SK-N-SH treated with all-trans-retinoic acid at 6 μM for 48 hours (cell line): Measurements from ENCODE around the gene FUT1.
A peak's percentile ranks its signal among the peaks of the same experiment; 100 is the strongest.

ENCODE experiments used
- ATAC-seq: fragments of 200-7000 bp; cut with Tn5 transposase; 3 replicates; pipeline ENCODE4 v1.9.1; 2020; ENCODE audit warnings: mild to moderate bottlenecking, moderate library complexity
- BACH2 ChIP-seq: fragments of 250-450 bp; sonication (Bioruptor Pico); IDR thresholded peaks from 2 replicates; pipeline ENCODE4 v1.9.0; 2021; ENCODE audit warnings: mild to moderate bottlenecking, borderline replicate concordance
- CSDC2 ChIP-seq: fragments of 250-450 bp; sonication (Bioruptor Pico); IDR thresholded peaks from 2 replicates; pipeline ENCODE4 v1.5.0; 2020; ENCODE audit warnings: mild to moderate bottlenecking, moderate library complexity
- ESRRG ChIP-seq: fragments of 250-450 bp; sonication (Bioruptor Pico); IDR thresholded peaks from 2 replicates; pipeline ENCODE4 v1.6.1; 2021; ENCODE audit warnings: mild to moderate bottlenecking
- GLIS3 ChIP-seq: fragments of 250-450 bp; sonication (Bioruptor Pico); IDR thresholded peaks from 2 replicates; pipeline ENCODE4 v1.5.0; 2020; ENCODE audit warnings: mild to moderate bottlenecking, moderate library complexity
- ISL1 ChIP-seq: fragments of 250-450 bp; sonication (Bioruptor Pico); IDR thresholded peaks from 2 replicates; pipeline ENCODE4 v2.1.2; 2022; ENCODE audit warnings: mild to moderate bottlenecking, moderate library complexity
- OSR1 ChIP-seq: fragments of 250-450 bp; sonication (Bioruptor Pico); IDR thresholded peaks from 2 replicates; pipeline ENCODE4 v1.8.0; 2022; ENCODE audit warnings: moderate library complexity, mild to moderate bottlenecking, inconsistent platforms
- PPARA ChIP-seq: fragments of 250-450 bp; sonication (Bioruptor Pico); IDR thresholded peaks from 2 replicates; pipeline ENCODE4 v1.5.0; 2020; ENCODE audit warnings: mild to moderate bottlenecking, borderline replicate concordance
- RARB ChIP-seq: fragments of 250-450 bp; sonication (Bioruptor Pico); IDR thresholded peaks from 2 replicates; pipeline ENCODE4 v1.8.0; 2021; ENCODE audit warnings: mild to moderate bottlenecking, moderate library complexity
- SNAI2 ChIP-seq: fragments of 250-450 bp; sonication (Bioruptor Pico); IDR thresholded peaks from 2 replicates; pipeline ENCODE4 v1.5.0; 2020; ENCODE audit warnings: mild to moderate bottlenecking, moderate library complexity
- TOX ChIP-seq: fragments of 250-450 bp; sonication (Bioruptor Pico); IDR thresholded peaks from 2 replicates; pipeline ENCODE4 v1.8.0; 2021; ENCODE audit warnings: mild to moderate bottlenecking, moderate library complexity, borderline replicate concordance
- ZFP3 ChIP-seq: fragments of 250-450 bp; sonication (Bioruptor Pico); IDR thresholded peaks from 2 replicates; pipeline ENCODE4 v1.5.0; 2020; ENCODE audit warnings: mild to moderate bottlenecking, moderate library complexity
- ZFP30 ChIP-seq: fragments of 450-650 bp; formaldehyde crosslinking; IDR thresholded peaks from 2 replicates; pipeline ENCODE4 v1.5.0; 2022; ENCODE audit warnings: mild to moderate bottlenecking, moderate library complexity
- ZNF565 ChIP-seq: fragments of 450-650 bp; formaldehyde crosslinking; conservative IDR thresholded peaks from 2 replicates; pipeline ENCODE4 v1.5.0; 2020; ENCODE audit warnings: low read depth, mild to moderate bottlenecking, moderate library complexity
- ZNF70 ChIP-seq: fragments of 450-650 bp; formaldehyde crosslinking; IDR thresholded peaks from 2 replicates; pipeline ENCODE4 v1.5.0; 2020; ENCODE audit warnings: mild to moderate bottlenecking, moderate library complexity
- ZNF8 ChIP-seq: fragments of 450-650 bp; formaldehyde crosslinking; IDR thresholded peaks from 2 replicates; pipeline ENCODE4 v1.5.0; 2020; ENCODE audit warnings: mild to moderate bottlenecking, moderate library complexity
- TF ChIP-seq, protein P1 (sequence below): fragments of 250-450 bp; sonication (Bioruptor Pico); IDR thresholded peaks from 2 replicates; pipeline ENCODE4 v1.8.0; 2021; ENCODE audit warnings: low read depth, mild to moderate bottlenecking, moderate library complexity, borderline replicate concordance
- TF ChIP-seq, protein P2 (sequence below): fragments of 250-450 bp; sonication (Bioruptor Pico); IDR thresholded peaks from 2 replicates; pipeline ENCODE4 v1.5.1; 2020; ENCODE audit warnings: low read depth, mild to moderate bottlenecking, moderate library complexity
- TF ChIP-seq, protein P3 (sequence below): fragments of 250-450 bp; sonication (Bioruptor Pico); IDR thresholded peaks from 2 replicates; pipeline ENCODE4 v1.5.0; 2020; ENCODE audit warnings: mild to moderate bottlenecking, moderate library complexity
- TF ChIP-seq, protein P4 (sequence below): fragments of 250-450 bp; sonication (Bioruptor Pico); IDR thresholded peaks from 2 replicates; pipeline ENCODE4 v1.5.1; 2021; ENCODE audit warnings: mild to moderate bottlenecking, moderate library complexity
- TF ChIP-seq, protein P5 (sequence below): fragments of 250-450 bp; sonication (Bioruptor Pico); IDR thresholded peaks from 2 replicates; pipeline ENCODE4 v1.8.0; 2020; ENCODE audit warnings: mild to moderate bottlenecking, moderate library complexity, borderline replicate concordance

Gene FUT1

DNA sequence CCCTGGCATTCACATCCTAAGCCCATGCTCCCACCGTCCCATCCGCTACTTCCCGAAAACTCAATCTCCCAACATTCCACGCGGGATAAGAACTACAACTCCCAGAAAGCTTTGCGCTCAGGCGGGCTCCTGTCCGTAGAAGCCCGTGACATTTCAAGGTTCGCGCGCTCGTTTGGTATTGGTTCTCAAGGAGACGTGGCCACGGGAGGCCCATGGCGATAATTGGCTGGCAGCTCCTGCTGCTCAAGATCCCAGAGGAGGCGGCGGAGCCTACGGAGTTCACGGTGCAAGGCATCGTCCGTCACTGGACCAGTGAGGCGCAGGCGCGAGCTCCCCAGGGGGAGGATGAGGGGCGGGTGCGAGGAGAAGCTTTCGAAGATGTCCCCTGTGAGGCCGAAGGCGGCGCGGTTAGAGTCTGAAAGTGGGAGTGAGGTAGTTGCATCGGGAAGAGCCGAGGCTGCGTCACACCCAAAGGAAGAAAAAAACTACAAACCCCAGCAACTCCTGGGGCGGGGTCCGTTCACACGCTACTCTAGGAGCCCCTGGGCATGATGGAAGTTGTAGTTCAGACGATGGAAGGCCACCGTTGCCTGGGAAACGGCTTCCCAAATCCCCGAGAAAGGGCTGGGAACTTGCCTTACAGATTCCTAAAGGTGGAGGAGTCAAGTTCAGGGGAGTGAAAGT is 31.7 kb downstream of the FUT1 start:
- TF ChIP-seq, protein P1, sequence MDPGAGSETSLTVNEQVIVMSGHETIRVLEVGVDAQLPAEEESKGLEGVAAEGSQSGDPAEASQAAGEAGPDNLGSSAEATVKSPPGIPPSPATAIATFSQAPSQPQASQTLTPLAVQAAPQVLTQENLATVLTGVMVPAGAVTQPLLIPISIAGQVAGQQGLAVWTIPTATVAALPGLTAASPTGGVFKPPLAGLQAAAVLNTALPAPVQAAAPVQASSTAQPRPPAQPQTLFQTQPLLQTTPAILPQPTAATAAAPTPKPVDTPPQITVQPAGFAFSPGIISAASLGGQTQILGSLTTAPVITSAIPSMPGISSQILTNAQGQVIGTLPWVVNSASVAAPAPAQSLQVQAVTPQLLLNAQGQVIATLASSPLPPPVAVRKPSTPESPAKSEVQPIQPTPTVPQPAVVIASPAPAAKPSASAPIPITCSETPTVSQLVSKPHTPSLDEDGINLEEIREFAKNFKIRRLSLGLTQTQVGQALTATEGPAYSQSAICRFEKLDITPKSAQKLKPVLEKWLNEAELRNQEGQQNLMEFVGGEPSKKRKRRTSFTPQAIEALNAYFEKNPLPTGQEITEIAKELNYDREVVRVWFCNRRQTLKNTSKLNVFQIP (CRISPR knock-in tag): no peak
- TF ChIP-seq, protein P2, sequence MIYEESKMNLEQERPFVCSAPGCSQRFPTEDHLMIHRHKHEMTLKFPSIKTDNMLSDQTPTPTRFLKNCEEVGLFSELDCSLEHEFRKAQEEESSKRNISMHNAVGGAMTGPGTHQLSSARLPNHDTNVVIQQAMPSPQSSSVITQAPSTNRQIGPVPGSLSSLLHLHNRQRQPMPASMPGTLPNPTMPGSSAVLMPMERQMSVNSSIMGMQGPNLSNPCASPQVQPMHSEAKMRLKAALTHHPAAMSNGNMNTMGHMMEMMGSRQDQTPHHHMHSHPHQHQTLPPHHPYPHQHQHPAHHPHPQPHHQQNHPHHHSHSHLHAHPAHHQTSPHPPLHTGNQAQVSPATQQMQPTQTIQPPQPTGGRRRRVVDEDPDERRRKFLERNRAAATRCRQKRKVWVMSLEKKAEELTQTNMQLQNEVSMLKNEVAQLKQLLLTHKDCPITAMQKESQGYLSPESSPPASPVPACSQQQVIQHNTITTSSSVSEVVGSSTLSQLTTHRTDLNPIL (CRISPR knock-in tag): no peak
- no peak for TF ChIP-seq ZFP30 (CRISPR knock-in tag)
- TF ChIP-seq, protein P3, sequence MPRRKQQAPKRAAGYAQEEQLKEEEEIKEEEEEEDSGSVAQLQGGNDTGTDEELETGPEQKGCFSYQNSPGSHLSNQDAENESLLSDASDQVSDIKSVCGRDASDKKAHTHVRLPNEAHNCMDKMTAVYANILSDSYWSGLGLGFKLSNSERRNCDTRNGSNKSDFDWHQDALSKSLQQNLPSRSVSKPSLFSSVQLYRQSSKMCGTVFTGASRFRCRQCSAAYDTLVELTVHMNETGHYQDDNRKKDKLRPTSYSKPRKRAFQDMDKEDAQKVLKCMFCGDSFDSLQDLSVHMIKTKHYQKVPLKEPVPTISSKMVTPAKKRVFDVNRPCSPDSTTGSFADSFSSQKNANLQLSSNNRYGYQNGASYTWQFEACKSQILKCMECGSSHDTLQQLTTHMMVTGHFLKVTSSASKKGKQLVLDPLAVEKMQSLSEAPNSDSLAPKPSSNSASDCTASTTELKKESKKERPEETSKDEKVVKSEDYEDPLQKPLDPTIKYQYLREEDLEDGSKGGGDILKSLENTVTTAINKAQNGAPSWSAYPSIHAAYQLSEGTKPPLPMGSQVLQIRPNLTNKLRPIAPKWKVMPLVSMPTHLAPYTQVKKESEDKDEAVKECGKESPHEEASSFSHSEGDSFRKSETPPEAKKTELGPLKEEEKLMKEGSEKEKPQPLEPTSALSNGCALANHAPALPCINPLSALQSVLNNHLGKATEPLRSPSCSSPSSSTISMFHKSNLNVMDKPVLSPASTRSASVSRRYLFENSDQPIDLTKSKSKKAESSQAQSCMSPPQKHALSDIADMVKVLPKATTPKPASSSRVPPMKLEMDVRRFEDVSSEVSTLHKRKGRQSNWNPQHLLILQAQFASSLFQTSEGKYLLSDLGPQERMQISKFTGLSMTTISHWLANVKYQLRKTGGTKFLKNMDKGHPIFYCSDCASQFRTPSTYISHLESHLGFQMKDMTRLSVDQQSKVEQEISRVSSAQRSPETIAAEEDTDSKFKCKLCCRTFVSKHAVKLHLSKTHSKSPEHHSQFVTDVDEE (CRISPR knock-in tag): peak; percentile 45; the same call in 1 of the 2 replicates
- peak; percentile 91 for ATAC-seq

DNA sequence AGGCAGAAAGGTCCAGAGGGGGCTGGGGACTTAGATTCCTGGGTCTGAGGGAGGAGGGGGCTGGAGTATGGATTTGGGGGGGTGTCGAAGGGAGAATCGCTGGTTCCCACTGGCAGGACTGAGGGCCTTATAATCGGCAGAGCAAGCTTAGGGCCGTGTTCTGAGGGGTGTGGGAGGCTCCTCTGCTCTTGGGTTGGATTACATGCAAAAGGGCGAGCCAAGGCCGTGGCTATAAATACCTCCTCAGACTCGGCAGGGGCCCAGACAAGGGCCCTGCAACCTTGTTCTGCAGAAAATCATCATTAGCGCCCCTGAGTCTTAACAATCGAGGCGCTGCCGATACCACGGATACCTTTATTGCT is 32.2 kb downstream of the FUT1 start:
- TF ChIP-seq RARB (CRISPR knock-in tag): no peak
- TF ChIP-seq ESRRG (CRISPR knock-in tag): no peak
- no peak for TF ChIP-seq ZNF70 (CRISPR knock-in tag)
- TF ChIP-seq BACH2 (CRISPR knock-in tag): no peak
- TF ChIP-seq GLIS3 (CRISPR knock-in tag): no peak
- no peak for TF ChIP-seq ZNF565 (CRISPR knock-in tag)
- no peak for TF ChIP-seq ZFP3 (CRISPR knock-in tag)
- no peak for TF ChIP-seq PPARA (CRISPR knock-in tag)
- TF ChIP-seq, protein P4, sequence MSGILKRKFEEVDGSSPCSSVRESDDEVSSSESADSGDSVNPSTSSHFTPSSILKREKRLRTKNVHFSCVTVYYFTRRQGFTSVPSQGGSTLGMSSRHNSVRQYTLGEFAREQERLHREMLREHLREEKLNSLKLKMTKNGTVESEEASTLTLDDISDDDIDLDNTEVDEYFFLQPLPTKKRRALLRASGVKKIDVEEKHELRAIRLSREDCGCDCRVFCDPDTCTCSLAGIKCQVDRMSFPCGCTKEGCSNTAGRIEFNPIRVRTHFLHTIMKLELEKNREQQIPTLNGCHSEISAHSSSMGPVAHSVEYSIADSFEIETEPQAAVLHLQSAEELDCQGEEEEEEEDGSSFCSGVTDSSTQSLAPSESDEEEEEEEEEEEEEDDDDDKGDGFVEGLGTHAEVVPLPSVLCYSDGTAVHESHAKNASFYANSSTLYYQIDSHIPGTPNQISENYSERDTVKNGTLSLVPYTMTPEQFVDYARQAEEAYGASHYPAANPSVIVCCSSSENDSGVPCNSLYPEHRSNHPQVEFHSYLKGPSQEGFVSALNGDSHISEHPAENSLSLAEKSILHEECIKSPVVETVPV (CRISPR knock-in tag): no peak
- no peak for TF ChIP-seq CSDC2 (CRISPR knock-in tag)
- no peak for TF ChIP-seq OSR1 (CRISPR knock-in tag)
- TF ChIP-seq SNAI2: no peak
- no peak for TF ChIP-seq ZNF8 (CRISPR knock-in tag)
- TF ChIP-seq, protein P5, sequence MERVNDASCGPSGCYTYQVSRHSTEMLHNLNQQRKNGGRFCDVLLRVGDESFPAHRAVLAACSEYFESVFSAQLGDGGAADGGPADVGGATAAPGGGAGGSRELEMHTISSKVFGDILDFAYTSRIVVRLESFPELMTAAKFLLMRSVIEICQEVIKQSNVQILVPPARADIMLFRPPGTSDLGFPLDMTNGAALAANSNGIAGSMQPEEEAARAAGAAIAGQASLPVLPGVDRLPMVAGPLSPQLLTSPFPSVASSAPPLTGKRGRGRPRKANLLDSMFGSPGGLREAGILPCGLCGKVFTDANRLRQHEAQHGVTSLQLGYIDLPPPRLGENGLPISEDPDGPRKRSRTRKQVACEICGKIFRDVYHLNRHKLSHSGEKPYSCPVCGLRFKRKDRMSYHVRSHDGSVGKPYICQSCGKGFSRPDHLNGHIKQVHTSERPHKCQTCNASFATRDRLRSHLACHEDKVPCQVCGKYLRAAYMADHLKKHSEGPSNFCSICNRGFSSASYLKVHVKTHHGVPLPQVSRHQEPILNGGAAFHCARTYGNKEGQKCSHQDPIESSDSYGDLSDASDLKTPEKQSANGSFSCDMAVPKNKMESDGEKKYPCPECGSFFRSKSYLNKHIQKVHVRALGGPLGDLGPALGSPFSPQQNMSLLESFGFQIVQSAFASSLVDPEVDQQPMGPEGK (CRISPR knock-in tag): no peak
- no peak for TF ChIP-seq ISL1 (CRISPR knock-in tag)
- TF ChIP-seq TOX: no peak
- TF ChIP-seq, protein P2 (CRISPR knock-in tag): no peak
- TF ChIP-seq, protein P1 (CRISPR knock-in tag): no peak
- peak; percentile 1; the same call in 1 of the 3 replicates for ATAC-seq
